Nephron (organoid): ENCODE measurements around the gene TEKT5.

Experiments
- H3K27ac Mint-ChIP-seq, 3 experiments: 2 replicates each; pipeline ENCODE4 v1.8.0; 2020; ENCODE audit warnings: mixed read lengths in 3 of 3, mild to moderate bottlenecking in 2 of 3, moderate library complexity in 1 of 3
- H3K27me3 Mint-ChIP-seq: 2 replicates; pipeline ENCODE4 v1.8.0; 2021; ENCODE audit warnings: low read depth, mild to moderate bottlenecking, moderate library complexity, mixed read lengths
- H3K36me3 Mint-ChIP-seq: 2 replicates; pipeline ENCODE4 v1.8.0; 2020; ENCODE audit warnings: low read depth, mixed read lengths
- H3K4me1 Mint-ChIP-seq: 2 replicates; pipeline ENCODE4 v1.8.0; 2020; ENCODE audit warnings: mixed read lengths
- H3K4me3 Mint-ChIP-seq, 3 experiments: 2 replicates each; pipeline ENCODE4 v1.8.0; 2020; ENCODE audit warnings: mild to moderate bottlenecking in 3 of 3, mixed read lengths in 3 of 3, moderate library complexity in 2 of 3
- H3K9me3 Mint-ChIP-seq: 2 replicates; pipeline ENCODE4 v1.8.0; 2020; ENCODE audit warnings: mixed read lengths
- CTCF ChIP-seq, 3 experiments: fragments of 200-600 bp; sonication (generic); IDR thresholded peaks; one replicate each; pipeline ENCODE4 v1.5.0; 2021; ENCODE audit warnings: antibody characterized with exemption in 3 of 3; ENCODE audit not compliant: unreplicated experiment in 3 of 3

Gene TEKT5

GRCh38 chr16:10579575-10579964 lies 115.2 kb downstream of the TEKT5 start:
- peak overlapping the region in 2 of 3 experiments; percentile 52 to 61 for H3K27ac Mint-ChIP-seq
- peaks cover 65% of the 10 kb centered on the region for H3K4me1 Mint-ChIP-seq
- no peaks in the 10 kb centered on the region for H3K36me3 Mint-ChIP-seq
- no peaks in the 10 kb centered on the region for H3K9me3 Mint-ChIP-seq
- no peak for TF ChIP-seq CTCF (IDR thresholded peaks at IDR 0.05; ENCODE audit: unreplicated experiment in 3 of 3)
- H3K27me3 Mint-ChIP-seq: peaks cover 12% of the 10 kb centered on the region
- H3K4me3 Mint-ChIP-seq: peak overlapping the region; percentile 80 to 95 (median 86)

GRCh38 chr16:10578474-10579316 lies 116.0 kb downstream of the TEKT5 start:
- Mint-ChIP-seq H3K9me3 (no peaks in the 10 kb centered on the region), H3K4me1 (peaks cover 65% of the 10 kb centered on the region), H3K36me3 (no peaks in the 10 kb centered on the region), H3K27me3 (peaks cover 12% of the 10 kb centered on the region), H3K4me3 (peak overlapping the region; percentile 80 to 95 (median 86)), H3K27ac (peak overlapping the region in 2 of 3 experiments; percentile 61 to 62)
- TF ChIP-seq CTCF (IDR thresholded peaks at IDR 0.05; ENCODE audit: unreplicated experiment in 3 of 3): no peak
